Activated T-cell treated with anti-CD3 and anti-CD28 coated beads, Interleukin-2, amount 50 U/mL, for 1 hour (primary cell): ENCODE results near the gene TALDO1.

ENCODE experiments used
- DNase-seq: peaks from one replicate; pipeline ENCODE4 v3.0.0-alpha.2; 2020

TALDO1 gene

DNA sequence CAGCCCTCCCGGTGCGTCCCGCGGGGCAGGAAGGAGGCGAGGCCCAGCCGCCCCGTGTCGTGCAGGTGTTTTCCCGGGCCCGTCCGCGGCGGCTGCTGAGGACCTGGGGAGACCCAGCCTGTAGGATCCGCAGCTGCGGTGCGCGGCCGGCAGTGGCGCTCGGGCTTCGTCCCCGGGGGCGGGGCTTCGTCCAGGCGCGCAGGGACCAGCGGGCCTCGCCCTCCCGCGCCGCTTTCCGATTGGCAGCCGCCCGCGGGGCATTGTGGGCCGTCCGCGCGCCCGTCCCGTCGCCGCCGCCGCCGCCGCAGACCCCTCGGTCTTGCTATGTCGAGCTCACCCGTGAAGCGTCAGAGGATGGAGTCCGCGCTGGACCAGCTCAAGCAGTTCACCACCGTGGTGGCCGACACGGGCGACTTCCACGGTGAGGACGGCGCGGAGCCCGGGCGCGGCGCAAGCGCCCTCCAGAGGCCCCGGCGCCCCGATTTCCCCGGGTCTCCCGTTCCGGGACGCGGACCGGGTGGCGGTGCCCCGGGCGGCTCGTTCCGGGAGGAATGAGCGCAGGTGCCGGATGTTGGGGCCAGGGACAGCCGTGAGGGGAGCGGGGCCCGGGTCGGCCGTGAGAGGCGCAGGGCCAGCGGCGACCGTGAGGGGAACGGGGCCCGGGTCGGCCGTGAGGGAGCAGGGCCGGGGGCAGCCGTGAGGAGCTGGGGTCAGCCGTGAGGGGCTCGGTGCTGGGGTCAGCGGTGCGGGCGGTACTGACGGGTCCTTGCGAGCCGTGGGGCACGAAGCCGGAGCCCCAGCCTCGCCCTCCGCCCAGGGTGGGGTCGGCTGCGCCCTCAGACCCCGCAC lies at the start of gene TALDO1:
TSS of gene TALDO1 (plus strand) at position 307 of the 849 bp plus-strand sequence. CDS start at position 325, 18 bp downstream.
- DNase-seq, result peak; percentile 82

DNA sequence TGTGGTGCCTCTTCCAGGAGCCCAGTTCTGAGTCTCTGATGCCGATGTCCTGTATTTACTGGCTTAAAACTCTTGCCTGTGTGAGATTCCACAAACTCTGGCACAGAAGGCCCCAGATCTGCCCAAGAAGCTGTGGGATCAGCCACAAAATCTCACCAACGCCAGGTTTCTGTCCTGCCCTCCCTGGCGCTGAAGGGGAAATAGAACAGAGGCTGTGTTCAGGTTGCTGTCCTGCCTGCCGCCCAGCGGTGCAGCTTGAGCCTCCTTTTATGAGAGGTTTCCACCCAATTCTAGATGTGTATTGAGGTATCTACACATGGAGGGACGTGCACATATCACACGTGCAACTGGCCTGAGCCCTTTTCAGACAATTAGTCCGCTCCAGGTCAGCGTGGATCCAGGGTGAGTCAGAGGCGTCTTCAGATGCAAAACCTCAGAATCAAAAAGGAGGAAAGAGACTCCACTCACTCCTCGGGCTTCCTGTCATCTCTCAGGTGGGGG lies 49.4 kb upstream of the TALDO1 start:
- no peak for DNase-seq

DNA sequence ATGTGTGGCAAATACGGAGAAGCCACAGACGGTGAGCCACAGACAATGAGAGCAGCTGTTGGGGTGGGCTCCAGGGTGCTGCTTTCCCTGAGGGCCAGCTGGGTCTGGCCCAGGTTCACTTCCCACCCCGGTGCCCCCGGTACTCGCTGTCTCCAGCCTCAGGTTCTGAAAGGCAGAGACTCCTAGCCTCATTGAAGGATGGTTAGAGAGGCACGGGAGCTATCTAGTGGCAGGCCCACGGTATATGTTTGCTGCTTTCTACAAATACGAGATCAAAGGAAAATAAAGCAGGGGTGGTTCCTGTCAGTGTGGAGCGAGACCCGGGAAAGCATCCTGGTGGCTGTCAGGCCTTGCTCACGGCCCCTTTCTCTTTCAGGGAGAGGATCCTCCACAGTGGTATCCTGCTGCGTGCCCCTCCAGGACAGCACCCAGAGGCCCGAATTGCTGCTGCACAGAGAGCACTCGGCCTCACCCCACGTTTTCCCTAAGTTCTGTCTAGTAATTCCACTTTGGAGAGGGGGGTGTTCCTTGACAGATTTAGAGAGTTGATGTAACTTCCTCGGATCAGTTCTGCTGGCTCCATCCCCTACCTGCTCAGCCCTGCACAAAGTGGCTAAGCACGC lies 48.7 kb upstream of the TALDO1 start:
- DNase-seq, result no peak

GRCh38 chr11:699116-699508 lies 48.2 kb upstream of the TALDO1 start:
- no peak for DNase-seq

DNA sequence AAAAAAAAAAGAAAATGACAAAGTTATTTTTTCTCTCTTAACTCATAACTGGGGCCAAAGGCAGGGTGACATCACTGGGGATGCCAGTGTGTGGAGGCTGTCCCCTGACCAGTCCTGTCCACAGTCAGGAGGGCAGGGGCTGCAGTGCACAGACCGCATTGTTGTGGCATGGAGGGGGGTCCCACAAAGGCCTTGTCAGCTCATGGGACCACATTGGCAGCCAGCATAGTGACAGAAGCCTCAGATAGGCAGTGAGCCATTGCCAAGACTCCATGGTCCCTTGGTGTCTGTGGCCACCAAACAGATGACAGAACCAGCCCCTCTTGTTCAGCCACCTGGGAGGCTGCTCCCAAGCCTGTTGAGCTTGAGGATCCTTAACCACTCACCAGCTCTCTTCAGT lies 47.5 kb upstream of the TALDO1 start:
- no peak for DNase-seq

GRCh38 chr11:701741-702461 lies 45.4 kb upstream of the TALDO1 start:
- DNase-seq, result no peak

- no peak for DNase-seq
Observed at GRCh38 chr11:702462-703461, 44.5 kb upstream of the TALDO1 start.

- no peak for DNase-seq
Observed at GRCh38 chr11:703506-703905, 43.8 kb upstream of the TALDO1 start.

DNA sequence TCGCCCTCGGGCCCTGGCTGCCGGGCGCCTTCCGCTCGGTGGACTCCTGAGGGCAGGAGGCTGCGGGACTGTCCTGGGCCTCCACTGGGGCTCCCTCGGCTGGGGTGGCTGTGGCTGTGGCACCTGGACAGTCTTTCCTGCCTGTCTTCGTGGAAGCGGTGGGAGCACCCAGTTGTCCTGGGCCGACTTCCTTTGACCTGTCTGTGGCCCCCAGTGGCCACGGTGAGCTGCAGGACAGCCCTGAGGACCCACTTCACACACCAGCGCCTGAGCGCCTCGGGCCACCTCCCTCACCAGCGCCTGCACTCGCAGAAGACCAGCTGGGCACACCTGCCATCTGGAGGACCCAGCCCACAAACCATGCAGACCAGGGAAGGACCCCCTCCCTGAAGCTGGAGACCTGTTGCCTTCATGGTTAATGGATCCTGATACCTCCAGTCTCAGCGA lies 43.0 kb upstream of the TALDO1 start:
- DNase-seq, result no peak

- no peak for DNase-seq
Observed at GRCh38 chr11:704781-705645, 42.3 kb upstream of the TALDO1 start.

DNA sequence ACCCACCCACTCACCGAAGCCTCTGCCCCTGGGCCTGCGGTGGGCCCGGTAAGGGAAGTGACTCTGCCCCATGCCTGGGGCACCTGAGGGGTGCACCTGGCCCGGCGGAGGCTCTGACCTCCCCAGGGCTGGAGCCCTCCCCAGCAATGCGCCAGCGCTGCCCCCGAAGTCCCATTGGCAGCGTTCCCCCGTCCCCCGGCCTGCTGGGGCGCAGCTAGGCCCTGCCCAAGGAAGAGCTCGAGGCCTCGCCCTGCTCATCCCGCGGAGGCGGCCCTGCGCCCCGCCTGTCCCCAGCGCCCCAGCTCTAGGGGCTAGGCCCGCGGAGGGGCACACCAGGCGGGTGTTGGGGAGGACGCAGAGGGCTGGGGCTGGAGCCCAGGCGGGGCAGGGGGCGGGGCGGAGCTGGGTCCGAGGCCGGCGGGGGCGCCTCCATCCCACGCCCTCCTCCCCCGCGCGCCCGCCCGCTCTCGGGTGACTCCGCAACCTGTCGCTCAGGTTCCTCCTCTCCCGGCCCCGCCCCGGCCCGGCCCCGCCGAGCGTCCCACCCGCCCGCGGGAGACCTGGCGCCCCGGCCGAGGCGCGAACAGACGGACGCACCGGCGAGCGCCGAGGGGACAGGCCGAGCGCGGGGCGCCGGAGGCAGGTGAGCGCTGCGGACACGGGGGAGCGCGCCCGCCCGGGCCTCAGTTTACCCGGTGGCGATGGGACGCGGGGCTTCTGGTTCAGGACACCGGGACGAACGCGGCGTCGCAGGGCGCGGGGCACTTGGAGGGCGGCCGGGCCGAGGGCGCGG lies 41.4 kb upstream of the TALDO1 start, which contains the start of gene EPS8L2:
TSS of gene EPS8L2 (plus strand) at position 586 of the 793 bp plus-strand sequence. CDS start 3,177 bp downstream, outside the sequence.
- DNase-seq, result peak; percentile 48

GRCh38 chr11:706439-706956 lies 40.8 kb upstream of the TALDO1 start:
- DNase-seq, result no peak

DNA sequence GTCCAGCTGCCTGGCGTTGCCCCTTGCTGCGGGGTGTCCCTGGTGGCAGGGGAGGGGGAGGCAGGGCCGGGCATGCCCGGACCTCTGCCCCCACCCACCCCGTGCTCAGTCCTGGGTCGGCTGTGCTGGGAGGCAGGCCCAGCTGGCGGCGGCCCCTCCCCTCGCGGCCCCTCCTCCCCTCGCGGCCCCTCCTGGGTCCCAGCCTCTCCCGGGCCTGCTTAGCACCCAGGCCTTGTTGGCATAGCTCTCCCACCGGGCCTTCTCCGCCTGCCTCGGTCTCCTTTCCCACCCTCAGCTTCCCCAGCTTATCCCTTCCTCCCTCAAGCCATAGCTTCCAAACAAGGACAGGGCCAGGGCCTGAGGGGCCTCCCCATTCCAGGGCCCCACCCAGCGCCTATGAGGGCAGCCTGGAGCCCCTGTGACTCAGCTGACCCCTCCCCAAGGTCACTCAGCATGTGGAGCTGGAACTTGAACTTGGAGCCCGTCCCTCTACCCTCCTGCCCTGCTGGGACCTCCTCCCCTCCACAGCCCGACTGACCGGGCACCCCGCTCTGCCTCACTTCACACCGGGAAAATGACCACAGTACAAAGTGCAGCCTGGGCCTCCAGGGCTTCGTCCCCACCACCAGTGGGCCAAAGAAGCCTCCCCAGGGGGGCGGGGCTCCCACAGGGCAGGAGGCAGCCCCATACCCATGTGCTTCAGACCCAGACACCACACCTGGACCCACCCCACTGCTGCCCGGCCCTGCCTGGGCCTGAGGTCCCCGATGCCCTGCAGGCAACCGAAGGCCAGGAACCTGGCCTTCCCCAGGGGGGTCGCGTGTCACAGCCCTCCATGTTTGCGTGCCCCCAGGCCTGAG lies 40.1 kb upstream of the TALDO1 start:
- no peak for DNase-seq

- no peak for DNase-seq
Observed at GRCh38 chr11:707817-708420, 39.3 kb upstream of the TALDO1 start.

- DNase-seq, result no peak
Observed at GRCh38 chr11:708511-708910, 38.8 kb upstream of the TALDO1 start.

DNA sequence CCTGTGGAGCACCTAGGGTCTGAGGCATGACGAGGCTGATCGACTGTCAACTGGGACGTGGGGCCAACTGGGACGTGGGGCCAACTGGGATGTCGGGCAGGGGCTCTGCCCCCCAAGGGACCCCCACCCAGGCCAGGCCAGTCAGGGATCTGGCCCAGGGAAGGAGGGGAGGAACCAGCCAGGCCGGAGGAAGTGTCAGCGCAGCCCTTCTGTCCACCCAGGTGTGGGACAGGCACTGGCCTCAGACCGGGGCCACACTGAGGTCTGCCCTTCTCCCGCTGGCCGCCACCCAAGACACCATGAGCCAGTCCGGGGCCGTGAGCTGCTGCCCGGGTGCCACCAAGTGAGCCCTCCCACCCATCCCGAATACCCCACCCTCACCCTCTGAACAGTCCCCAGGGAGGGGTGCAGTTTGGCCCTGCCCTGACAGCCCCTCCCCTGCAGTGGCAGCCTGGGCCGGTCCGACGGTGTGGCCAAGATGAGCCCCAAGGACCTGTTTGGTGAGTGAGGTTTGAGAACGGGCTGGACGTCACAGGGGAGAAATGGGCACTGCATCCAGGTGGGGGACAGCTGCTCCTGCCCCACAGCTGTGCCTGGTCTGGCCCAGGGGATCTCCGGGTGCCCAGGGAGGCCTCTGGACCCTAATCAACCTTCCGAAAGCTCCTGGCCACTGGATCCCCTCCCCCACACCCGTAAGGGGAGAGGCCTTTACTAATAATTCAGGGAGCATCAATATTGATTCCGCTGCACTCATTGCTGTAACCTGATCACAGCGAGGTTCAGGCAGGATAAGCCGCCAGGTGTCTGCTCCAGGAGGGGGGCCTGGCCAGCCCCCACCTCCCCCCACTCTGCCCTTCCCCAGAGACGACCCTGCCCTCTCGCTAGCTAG lies 37.9 kb upstream of the TALDO1 start:
- no peak for DNase-seq

DNA sequence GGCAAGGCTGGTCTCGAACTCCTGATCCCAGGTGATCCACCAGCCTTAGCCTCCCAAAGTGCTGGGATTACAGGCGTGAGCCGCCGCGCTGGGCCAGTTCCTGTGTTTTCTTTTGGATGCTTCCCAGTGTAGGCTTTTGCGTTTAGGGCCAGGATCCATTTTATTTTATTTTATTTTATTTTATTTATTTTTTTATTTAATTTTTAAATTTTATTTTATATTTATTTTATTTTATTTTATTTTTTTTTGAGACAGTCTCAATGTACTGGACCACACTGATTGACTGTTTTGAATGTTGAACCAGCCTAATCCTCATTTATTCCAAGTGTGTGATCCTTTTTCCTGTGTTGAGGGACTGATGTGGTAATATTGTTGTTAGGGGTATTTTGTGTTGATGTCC lies 32.8 kb upstream of the TALDO1 start:
- no peak for DNase-seq
